ENCODE data around the gene HCST. TPM values are rescaled to one million over a fixed set of nuclear protein-coding genes. Genes with fewer than 3 reads are reported as not detected.

The HCST gene
- total RNA-seq, 1 donor from 2014 or later = 1.3 TPM

DNA sequence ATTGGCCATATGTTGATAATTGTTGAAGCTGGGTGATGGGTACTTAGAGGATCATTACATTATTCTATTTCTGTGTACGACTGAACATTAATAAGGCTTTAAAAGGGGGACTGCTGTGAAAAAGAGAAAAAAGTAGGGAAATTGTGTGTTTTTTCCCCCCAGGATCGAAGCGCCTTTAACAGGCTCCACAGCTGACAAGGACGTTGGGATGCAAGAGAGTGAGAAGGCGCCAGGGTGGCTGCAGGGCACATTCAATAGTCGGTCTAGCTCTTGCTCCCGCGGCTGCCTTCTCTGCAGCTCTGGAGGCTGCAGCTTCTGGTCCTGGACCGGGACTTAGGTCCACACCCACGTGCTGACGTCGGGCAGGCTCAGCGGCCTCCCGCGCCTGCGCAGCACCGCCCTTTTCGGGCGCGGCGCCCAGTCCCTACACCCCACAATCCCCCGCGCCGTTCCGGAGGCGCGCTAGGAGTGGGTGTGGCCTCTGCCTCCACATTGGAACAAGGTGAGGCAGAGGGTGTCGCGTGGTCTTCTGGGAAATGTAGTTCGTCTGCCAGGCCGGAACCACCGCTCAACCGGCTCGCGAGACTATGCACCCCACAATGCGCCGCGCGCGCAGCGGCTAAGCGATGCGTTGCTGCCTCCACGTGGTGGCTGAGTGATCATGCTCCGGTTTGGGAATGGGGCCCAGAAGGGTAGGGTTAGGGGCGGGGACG lies 29.0 kb downstream of the HCST start:
- no peaks in the 10 kb centered on the region for H3K36me3 ChIP-seq (ENCODE audit: control insufficient read depth, insufficient read depth, low read length)
- TF ChIP-seq, protein P1, sequence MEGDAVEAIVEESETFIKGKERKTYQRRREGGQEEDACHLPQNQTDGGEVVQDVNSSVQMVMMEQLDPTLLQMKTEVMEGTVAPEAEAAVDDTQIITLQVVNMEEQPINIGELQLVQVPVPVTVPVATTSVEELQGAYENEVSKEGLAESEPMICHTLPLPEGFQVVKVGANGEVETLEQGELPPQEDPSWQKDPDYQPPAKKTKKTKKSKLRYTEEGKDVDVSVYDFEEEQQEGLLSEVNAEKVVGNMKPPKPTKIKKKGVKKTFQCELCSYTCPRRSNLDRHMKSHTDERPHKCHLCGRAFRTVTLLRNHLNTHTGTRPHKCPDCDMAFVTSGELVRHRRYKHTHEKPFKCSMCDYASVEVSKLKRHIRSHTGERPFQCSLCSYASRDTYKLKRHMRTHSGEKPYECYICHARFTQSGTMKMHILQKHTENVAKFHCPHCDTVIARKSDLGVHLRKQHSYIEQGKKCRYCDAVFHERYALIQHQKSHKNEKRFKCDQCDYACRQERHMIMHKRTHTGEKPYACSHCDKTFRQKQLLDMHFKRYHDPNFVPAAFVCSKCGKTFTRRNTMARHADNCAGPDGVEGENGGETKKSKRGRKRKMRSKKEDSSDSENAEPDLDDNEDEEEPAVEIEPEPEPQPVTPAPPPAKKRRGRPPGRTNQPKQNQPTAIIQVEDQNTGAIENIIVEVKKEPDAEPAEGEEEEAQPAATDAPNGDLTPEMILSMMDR (IDR thresholded peaks at IDR 0.05; ENCODE audit: insufficient read depth, low read length, severe bottlenecking) = peak; percentile 95
- DNase-seq (ENCODE audit: low read depth) (peak; percentile 97), FAIRE-seq (peak; percentile 96)
- H3K27me3 ChIP-seq (ENCODE audit: control insufficient read depth, insufficient read depth, low read length) = peaks cover 1% of the 10 kb centered on the region
- peak overlapping the region; percentile 1 for H3K4me3 ChIP-seq (ENCODE audit: low read depth, low read length)

DNA sequence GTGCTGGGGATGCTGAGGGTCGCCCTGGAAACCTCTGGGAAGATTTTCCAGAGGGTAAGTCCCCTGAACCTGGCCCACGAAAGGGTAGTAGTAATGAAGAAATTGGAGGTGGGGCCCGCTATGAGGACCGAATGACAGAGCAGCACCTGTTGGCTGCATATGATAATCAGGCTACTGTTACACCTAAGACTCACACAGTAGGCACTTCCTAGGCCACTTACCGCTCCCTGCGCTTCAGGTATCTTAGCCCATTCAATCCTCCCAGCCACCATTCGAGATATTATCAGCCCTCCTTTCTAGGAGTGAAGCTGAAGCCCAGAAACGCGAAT lies 29.5 kb downstream of the HCST start:
- TF ChIP-seq, protein P1 (IDR thresholded peaks at IDR 0.05; ENCODE audit: insufficient read depth, low read length, severe bottlenecking) = no peak
- FAIRE-seq (no peak), DNase-seq (ENCODE audit: low read depth) (no peak)
- H3K27me3 ChIP-seq (ENCODE audit: control insufficient read depth, insufficient read depth, low read length) = no peaks in the 10 kb centered on the region
- no peak overlapping the region for H3K4me3 ChIP-seq (ENCODE audit: low read depth, low read length)
- no peaks in the 10 kb centered on the region for H3K36me3 ChIP-seq (ENCODE audit: control insufficient read depth, insufficient read depth, low read length)

DNA sequence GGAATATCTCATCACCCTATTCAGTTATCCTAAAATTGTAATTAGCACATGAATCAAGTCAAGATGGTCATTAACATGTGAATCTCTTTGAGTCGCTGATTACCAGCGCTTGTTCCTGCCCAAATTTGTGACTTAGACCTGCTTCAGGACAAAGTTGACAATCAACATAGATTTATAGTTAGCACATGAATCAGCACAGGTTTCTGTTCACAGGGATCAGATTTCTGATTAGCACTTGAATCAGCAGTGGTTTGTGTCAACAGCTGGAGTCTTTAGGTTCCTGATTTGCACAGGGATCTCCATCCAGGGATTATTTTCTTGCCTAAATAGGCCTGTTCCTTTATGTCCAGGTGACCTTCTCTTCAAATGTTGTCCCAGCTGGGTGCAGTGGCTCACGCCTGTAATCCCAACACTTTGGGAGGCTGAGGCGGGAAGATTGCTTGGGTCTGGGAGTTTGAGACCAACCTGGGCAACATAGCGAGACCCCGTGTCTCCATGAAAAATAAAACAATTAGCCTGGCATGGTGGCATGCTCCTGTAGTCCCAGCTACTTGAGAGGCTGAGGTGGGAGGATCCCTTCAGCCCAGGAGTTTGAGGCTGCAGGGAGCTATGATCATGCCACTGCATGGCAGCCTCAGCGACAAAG lies 30.1 kb downstream of the HCST start:
- FAIRE-seq = no peak
- H3K4me3 ChIP-seq (ENCODE audit: low read depth, low read length) = no peak overlapping the region

DNA sequence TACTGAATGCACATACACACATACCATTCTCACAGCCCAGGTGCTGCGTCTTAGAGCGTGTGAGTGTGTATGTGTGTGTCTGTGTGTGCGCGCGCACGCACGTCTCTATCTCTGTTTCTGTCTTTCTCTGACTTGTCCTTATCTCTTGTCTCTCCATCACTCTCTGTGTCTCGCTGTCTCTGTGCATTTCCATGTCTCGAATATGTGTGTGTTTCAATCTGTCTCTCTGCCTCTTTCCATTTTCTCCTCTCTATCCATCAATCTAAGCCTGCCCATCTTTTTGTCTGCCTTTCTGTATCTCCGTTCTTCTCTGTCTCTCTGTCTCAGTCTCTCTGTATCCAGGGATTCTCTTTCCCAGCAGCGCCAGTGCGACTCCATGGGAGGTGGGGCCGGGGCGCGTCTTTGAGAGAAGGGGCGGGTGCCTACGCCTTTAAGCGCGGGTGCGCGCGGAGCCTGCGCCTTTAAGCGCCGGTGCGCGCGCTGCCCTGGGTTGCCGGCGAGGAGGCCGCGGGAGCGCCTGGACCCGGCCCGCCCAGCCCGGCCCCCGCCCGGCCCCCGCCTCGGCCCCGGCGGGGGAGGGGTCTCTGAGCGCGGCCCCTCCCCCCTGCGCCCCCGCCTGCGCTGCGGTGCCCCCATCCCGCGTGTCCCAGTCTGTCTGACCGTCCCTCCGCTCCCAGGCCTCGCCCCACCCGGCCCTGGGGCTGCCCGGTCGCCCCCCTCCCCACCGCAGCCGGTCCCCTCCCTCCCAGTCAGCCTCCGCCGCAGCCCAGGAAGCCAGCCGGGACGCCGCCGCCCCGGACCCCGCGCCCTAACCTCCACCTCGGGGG lies 33.8 kb downstream of the HCST start, which contains the start of gene LRFN3:
LRFN3 (plus strand) TSS at position 464 of the 827 bp plus-strand sequence. CDS start 3,052 bp downstream, outside the sequence.
- no peaks in the 10 kb centered on the region for H3K27me3 ChIP-seq (ENCODE audit: control insufficient read depth, insufficient read depth, low read length)
- FAIRE-seq (no peak), DNase-seq (ENCODE audit: low read depth) (peak; percentile 39)
- TF ChIP-seq, protein P1 (IDR thresholded peaks at IDR 0.05; ENCODE audit: insufficient read depth, low read length, severe bottlenecking) = no peak
- peak within 1 kb of the TSS; percentile 51 for H3K4me3 ChIP-seq (ENCODE audit: low read depth, low read length)
- no peaks in the 10 kb centered on the region for H3K36me3 ChIP-seq (ENCODE audit: control insufficient read depth, insufficient read depth, low read length)

More for the DNA sequence above, 30.1 kb downstream of the HCST start:
- H3K27me3 ChIP-seq (ENCODE audit: control insufficient read depth, insufficient read depth, low read length) = no peaks in the 10 kb centered on the region
- no peak for DNase-seq (ENCODE audit: low read depth)
- TF ChIP-seq, protein P1 (IDR thresholded peaks at IDR 0.05; ENCODE audit: insufficient read depth, low read length, severe bottlenecking) = no peak
- H3K36me3 ChIP-seq (ENCODE audit: control insufficient read depth, insufficient read depth, low read length) = no peaks in the 10 kb centered on the region

DNA sequence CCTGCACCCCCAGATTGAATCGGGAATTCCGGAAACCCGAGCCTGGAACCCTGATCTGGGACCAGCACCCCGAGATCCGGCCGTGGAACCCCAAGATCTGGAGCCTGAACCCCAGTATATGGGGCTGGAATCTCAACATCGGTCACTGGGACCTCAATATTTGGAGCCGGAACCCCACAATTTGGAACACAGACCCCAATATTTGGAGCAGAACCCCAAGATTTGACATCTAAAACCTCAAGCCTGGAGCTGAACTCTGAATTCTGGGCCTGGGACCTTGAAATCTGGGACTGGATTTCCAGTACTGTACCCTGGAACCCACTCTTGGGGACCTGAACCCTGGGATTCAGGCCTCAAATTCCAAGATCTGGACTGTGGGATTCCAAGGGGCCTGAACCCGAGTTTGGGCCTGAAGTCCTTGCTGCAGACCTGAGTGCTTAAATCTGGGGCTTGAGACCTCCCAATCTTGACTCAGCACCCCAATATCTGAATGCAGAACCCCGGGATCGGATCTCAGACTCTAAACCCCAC lies 34.5 kb downstream of the HCST start:
- TF ChIP-seq, protein P1 (IDR thresholded peaks at IDR 0.05; ENCODE audit: insufficient read depth, low read length, severe bottlenecking) = no peak
- peak overlapping the region; percentile 51 for H3K4me3 ChIP-seq (ENCODE audit: low read depth, low read length)
- H3K27me3 ChIP-seq (ENCODE audit: control insufficient read depth, insufficient read depth, low read length) = no peaks in the 10 kb centered on the region
- H3K36me3 ChIP-seq (ENCODE audit: control insufficient read depth, insufficient read depth, low read length) = no peaks in the 10 kb centered on the region
- DNase-seq (ENCODE audit: low read depth) = no peak
- FAIRE-seq = no peak

Measured in bronchial epithelial cell (primary cell).